Central memory CD4-positive, alpha-beta T cell (primary cell): ENCODE data around the gene IL11.
"Not testable (repeated sequence)": the region's sequence is repeated elsewhere in the genome, so short reads cannot be mapped to it uniquely, and the experiment has no call there.

ENCODE experiments used
- DNase-seq: peaks from one replicate; pipeline ENCODE4 v3.0.0; 2022
- total RNA-seq, 3 experiments: gene quantifications; one replicate each; lab custom pipeline; 2026; lab: John Stamatoyannopoulos, UW

IL11 gene
- 0 to 0.19 (median 0.04) reads per million in 3 experiments for total RNA-seq

GRCh38 chr19:55370305-55370988, at the start of gene IL11:
TSS of gene IL11 (minus strand) at chr19:55370463. CDS start at chr19:55370310, 153 bp downstream.
- DNase-seq, result no peak

DNA sequence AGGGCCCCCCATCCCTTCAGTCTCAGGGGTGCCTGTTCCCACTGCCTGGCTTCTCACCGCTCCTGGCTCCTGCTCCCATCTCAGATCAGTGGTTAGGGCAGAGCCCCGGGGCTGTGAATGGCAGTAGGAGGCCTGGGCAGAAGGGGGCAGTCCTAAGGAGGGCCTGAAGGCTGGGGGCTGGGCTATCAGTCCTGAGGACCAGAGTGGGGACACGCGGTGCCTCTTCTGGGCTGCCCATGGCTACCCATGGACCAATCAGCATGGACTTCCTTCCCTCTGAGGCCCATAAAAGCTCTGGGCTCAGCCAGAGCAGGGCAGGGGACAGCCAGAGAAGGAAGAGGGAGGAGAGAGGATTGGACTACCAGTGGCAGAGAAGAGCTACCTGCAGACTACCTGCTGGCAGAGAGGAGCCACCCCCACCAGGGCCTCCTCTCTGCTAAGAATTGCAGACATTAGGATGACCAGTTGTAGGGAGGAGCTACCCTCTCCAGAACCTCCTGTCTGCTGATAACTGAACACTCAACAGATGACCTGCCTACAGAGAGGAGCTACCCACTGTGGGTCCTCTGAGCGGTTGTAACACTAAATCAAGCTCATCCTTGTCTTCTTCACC, 49.5 kb upstream of the IL11 start:
- DNase-seq, result no peak

DNA sequence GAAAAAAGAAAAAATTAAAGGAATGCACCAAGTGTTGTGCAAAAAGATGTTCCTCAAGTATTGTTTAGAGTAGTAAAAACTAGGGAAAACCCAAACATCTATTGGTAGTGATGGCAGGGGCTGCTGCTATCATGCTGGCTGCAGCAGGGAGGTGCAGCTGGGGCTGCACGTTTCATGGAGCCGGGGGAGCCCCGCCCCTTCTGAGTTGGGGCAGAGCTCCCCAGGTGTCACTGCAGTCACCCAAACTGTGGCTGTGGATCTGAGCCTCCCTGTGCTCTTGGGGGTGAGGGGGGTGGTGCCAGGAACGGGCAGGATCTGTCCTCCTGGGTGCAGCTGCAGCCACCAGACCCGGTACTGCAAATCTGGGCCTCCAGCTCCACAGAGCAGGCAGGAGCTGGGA, 48.8 kb upstream of the IL11 start:
- no peak for DNase-seq

- peak; percentile 50 for DNase-seq
Measured at GRCh38 chr19:55418185-55418584, 47.9 kb upstream of the IL11 start.

DNA sequence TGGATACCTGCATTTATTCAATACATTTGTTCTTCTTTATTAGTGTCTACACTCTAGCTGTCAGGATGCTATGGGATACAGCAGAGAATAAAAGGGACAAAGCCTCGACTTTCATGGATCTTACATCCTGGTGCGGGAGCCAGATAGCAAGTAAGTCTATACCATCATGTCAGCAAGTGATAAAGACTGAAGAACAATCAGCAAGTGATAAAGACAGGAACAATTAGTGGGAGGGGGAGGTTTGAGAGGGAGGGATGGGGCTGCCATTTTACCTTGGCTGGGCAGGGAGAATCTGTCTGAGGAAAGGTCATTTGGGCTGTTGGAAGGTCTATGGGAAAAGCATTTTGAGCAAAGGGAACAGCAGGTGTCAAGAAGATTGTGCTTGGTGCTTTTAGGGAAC, 39.9 kb upstream of the IL11 start:
- no peak for DNase-seq

DNA sequence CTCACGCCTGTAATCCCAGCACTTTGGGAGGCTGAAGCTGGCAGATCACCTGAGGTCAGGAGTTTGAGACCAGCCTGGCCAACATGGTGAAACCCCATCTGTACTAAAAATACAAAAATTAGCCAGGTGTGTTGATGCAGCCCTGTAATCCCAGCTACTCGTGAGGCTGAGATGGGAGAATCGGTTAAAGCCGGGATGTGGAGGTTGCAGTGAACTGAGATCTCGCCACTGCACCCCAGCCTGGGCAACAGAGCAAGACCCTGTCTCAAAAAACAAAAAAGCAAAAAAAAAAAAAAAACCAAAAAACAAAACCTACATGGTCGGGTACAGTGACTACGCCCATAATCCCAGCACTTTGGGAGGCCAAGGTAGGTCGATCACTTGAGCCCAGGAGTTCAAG, 38.9 kb upstream of the IL11 start:
- not testable (repeated sequence) for DNase-seq

- DNase-seq, result no peak
Measured at GRCh38 chr19:55408533-55408872, 38.2 kb upstream of the IL11 start.

DNA sequence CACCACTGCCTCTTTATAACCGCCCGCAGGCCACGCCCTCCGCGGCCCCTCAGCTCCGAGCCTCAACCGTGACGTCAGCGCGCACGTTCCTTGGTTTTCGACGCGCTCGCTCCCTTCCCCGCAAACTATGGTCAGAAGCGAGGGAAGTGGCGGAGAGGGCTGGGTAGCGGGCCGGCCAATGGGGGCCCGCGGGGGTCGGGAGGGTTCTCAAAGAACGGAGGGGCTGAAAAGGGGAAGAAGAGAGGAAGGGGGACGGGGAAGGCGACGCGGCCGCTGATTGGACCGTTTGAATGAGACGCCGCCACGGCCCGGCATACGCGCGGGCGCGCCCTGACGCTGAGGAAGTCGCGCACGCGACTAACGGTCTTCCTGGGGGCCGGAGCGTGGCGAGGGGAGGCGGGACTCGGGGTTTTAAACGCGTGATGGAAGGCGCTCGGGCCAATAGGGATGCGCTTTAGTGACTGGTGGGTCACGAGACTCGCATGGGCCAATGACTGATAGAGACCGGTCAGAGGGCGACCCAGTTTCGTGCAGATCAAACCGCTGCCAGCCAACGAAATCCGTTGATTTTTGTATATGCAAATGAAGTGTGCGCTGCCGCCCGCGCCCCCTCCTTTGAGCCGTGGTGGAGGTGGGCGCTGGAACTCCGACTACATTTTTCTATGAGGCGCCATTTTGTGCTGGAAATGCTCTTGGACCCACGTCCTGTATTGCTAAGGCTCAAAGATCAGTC, 37.7 kb upstream of the IL11 start:
- peak; percentile 98 for DNase-seq

DNA sequence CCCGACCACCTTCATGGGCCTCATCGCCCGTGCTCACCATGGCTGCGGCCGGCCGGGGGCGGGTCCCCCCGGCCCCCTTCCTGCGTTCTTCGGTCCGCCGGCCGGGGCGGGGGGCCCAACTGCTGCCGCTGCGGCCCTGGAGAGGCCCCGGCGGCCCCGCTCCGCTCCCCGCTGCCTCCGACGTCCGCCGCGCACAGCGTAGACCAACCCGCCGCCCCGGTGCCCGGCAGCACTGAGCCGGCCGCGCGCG, 37.2 kb upstream of the IL11 start, which contains the start of gene UBE2S:
TSS of gene UBE2S (minus strand) at position 239 of the 250 bp plus-strand sequence. CDS start at position 40, 199 bp downstream.
- DNase-seq, result not testable (repeated sequence)

DNA sequence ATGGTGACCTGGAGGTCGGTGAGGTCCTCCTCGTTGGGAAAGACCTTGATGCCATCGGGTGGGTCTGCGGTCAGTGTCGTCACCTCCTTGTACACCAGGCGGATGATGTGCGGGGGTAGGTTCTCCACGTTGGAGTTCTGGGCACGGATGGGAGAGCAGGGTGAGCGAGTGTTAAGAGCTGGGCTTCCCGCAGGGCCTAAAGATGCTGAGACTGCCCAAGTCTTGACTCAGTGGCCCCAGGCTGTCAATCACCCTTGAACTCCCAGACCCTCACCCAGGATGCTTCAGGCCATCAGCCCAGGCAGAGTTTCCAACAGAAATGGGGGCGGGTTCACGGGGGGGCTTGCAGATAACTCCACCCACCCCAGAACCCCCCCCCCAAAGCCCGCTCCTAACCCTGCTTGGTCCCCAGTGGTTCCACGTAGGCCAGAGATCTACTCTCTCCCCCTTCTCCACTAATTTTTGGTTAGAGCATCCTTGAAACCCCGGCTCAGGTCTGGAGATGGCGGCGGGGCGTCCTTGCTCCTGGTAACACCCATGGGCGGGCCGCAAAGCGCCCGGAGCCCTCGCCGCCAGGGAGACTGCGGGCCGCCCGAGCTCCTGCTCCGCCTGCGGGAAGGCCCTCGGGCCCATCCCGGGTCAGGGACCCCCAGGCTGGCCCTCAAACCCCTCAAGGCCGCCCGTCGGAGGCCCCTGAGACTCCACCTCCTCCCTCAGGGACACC, 36.7 kb upstream of the IL11 start:
- no peak for DNase-seq

DNA sequence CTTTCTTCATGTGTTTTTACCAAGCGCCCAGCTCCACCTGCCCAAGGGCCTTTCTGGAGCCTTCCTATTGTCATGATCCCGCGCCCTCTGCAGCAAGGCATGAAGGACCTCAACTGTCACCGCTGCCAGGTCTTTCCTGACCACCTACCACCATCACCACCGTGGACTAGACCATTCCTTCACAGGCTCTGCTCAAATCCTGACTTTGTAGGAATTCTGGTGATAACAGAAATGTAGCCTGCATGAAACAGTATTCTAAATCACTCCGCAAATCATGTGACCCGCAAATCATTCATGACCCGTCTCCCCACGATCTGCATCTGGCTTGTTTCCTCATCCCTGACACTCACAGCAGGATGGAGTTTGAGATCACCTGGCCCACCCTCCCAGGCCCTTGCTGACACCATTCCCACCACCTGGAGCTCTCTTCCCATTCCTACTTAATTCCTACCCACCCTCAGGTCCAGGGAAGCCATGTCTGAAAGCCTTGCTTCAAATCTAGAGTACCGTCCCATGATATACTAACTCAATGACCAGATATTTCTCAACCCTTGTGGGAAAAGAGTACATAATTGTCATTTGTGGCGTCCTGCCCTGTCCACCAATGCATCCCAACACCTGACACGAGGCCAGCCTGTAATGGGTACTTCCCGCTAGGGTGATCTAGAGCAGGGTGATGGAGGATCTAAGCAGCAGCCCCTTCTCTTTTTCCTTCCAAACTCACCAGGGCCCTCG, 36.0 kb upstream of the IL11 start:
- no peak for DNase-seq

DNA sequence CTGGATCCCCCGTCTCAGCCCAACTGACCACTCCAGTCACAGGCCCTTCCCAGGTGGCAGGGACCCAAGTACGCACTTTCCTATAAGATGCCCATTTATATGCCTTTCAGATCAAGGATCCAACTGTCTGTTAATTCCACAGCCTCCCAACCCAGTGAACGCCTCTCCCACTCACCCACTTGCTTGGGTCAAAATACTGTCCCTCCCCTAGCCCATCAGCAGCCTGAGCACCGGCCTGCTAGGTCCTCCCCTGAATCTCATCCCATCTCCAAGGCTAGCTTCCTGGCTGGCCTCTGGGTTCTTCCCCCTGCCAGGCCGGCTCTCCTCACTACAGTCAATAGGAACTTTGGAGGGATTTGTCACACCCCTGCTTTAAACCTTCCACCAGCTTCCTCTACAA, 35.4 kb upstream of the IL11 start:
- DNase-seq, result no peak

- DNase-seq, result no peak
Measured at GRCh38 chr19:55402509-55402908, 32.2 kb upstream of the IL11 start.

- not testable (repeated sequence) for DNase-seq
Measured at GRCh38 chr19:55401390-55401789, 31.1 kb upstream of the IL11 start.

DNA sequence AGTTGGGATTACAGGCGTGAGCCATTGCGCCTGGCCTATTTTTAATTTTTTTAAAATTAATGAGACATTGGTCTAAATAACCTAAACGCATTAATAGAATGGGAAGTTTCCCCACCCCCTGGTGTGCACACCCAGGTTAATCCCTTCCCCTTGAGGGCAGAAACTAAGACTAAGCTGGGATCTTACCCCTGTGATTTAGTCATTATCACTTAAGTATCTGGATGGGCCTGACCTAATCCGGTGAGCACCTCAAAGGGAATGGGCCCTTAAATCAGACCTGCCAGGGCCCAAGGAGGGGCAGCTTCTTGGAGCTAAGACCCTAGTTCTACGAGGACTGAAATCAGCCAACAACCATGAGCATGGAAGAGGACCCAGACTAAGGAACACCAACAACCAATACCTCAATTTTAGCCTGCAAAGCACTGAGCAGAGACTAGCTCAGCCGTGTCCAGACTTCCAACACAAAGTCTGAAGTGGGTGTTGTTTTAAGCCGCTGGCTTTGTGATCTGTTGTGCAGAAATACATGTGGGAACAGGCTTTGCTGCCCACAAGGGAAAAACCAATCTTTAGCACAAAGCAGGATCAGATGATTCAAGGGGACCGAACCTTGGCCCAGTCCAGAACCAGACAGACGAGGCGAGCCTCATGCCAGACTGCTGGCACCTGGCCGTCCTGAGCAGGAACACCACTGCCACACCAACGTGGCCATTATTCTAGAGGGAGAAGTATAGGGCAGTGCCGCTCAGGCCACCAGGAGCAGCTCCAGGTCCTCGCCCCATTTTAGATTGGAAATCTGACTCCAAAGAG, 30.2 kb upstream of the IL11 start:
- no peak for DNase-seq

- DNase-seq, result no peak
Measured at GRCh38 chr19:55398200-55398925, 28.1 kb upstream of the IL11 start.

DNA sequence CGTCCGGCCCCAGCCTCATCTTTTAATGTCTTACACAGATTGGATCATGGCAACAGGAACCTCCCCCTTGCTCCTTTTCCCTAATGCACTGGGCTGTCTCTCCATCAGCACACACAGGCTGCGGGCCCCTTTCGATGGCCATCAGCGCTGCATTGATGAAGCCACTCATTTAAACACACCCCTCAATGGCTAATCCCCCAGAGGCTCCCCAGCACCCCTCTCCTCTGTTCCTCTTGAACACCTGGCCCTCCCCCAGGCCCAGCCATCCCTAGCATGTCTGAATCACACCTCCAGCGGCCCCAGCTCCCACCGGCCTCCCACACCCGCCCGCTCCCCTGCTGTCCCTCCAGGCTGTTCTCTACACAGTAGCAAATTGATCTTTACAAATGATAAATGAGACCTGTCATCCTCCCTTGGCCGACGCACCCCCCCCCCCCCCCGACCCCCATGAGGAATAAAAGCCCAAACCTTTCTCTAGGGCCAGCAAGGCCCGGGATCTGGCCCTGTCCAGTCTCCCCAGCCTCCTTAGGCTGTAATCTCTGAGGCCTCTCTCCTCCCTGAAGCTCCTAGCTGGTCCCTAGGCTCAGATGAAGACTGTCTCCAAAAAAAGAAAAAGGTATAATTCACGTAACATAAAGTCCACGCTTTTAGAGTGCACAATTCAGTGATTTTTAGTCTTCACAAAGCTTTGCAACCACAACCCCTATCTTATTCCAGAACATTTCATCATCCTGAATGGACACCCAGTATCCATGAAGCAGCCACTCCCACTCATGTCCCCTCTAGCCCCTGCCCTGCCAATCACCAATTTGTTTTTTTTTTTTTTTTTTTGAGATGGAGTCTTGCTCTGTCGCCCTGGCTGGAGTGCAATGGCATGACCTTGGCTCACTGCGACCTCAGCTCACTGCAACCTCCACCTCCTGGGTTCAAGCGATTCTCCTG, 22.8 kb upstream of the IL11 start:
- DNase-seq, result no peak

GRCh38 chr19:55391702-55392615, 21.7 kb upstream of the IL11 start:
- no peak for DNase-seq

GRCh38 chr19:55391191-55391670, 21.0 kb upstream of the IL11 start:
- DNase-seq, result no peak
